ENCODE measurements around the gene ARRDC1. TPM values are rescaled to one million over a fixed set of nuclear protein-coding genes. Genes with fewer than 3 reads are reported as not detected.
A peak's percentile ranks its signal among the peaks of the same experiment; 100 is the strongest.
"Not testable (repeated sequence)": the region's sequence is repeated elsewhere in the genome, so short reads cannot be mapped to it uniquely, and the experiment has no call there.

ARRDC1 gene
- total and polyA plus RNA-seq, 8 donors: 20.9 to 161 (median 26.5) TPM

DNA sequence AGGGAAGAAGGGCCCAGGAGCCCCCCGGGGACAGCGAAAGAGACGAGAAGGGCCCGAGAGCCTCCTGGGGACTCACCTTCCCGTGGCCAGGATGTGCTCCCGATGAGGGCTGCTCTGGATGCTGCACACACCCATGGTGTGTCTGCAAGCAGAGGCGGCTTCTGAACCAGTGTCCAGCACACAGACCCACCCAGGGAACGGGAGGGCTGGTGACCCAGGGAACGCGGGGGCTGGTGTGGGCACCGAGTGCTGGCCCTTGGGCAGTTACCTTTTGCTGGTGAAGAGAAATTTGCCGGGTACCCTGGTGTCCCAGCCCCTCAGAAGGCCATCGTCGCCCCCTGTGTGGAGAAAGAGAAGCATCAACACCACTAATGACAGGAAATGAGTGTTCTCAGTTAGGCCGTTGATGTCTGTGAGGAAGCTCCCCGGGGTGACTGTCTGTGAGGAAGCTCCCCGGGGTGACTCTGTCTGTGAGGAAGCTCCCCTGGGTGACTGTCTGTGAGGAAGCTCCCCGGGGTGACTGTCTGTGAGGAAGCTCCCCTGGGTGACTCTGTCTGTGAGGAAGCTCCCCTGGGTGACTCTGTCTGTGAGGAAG lies 40.6 kb upstream of the ARRDC1 start:
- Histone ChIP-seq H3K27me3 (no peaks in the 10 kb centered on the region), H3K27ac (no peak overlapping the region), H3K36me3 (peaks cover 0 to 21% (median 8%) of the 10 kb centered on the region in 3 donors), H3K4me1 (no peaks in the 10 kb centered on the region), H3K4me3 (no peak overlapping the region), H3K9me3 (no peaks in the 10 kb centered on the region)
- 91 to 93% methylated on average over 18 of the region's 18 CpGs for WGBS, 2 donors
- ATAC-seq (no peak), FAIRE-seq (no peak), DNase-seq (peak in 1 of 6 donors; percentile 3)
- TF ChIP-seq, protein P1, sequence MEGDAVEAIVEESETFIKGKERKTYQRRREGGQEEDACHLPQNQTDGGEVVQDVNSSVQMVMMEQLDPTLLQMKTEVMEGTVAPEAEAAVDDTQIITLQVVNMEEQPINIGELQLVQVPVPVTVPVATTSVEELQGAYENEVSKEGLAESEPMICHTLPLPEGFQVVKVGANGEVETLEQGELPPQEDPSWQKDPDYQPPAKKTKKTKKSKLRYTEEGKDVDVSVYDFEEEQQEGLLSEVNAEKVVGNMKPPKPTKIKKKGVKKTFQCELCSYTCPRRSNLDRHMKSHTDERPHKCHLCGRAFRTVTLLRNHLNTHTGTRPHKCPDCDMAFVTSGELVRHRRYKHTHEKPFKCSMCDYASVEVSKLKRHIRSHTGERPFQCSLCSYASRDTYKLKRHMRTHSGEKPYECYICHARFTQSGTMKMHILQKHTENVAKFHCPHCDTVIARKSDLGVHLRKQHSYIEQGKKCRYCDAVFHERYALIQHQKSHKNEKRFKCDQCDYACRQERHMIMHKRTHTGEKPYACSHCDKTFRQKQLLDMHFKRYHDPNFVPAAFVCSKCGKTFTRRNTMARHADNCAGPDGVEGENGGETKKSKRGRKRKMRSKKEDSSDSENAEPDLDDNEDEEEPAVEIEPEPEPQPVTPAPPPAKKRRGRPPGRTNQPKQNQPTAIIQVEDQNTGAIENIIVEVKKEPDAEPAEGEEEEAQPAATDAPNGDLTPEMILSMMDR (IDR thresholded peaks at IDR 0.05): no peak
- intact Hi-C loops (cut with DNase I): loop anchor here in 1 of 3 donors (10.0 kb wide), 1 partner anchor 130 kb away; no protein-coding TSS in a partner anchor

DNA sequence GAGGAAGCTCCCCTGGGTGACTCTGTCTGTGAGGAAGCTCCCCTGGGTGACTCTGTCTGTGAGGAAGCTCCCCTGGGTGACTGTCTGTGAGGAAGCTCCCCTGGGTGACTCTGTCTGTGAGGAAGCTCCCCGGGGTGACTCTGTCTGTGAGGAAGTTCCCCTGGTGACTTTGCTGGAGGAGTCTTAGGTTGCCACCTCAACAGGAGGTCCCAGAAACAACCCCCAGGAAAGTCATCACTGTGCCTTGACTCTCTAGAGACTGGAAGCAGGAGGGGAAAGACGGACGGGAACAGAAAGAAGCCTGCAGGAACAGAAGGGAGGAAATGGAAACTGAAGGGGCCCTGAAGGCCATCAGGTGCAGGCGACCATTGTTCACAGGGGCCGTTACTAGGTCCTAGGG lies 37.0 kb upstream of the ARRDC1 start:
- H3K36me3 ChIP-seq: peaks cover 0 to 26% (median 8%) of the 10 kb centered on the region in 3 donors
- not testable (repeated sequence) for H3K9me3 ChIP-seq, H3K4me1 ChIP-seq, H3K4me3 ChIP-seq, ATAC-seq, FAIRE-seq, H3K27ac ChIP-seq, H3K27me3 ChIP-seq, DNase-seq
- WGBS, 2 donors: 88 to 91% methylated on average over 5 of the region's 5 CpGs
- intact Hi-C loops (cut with DNase I): loop anchor here in 1 of 3 donors (10.0 kb wide), 1 partner anchor 126 kb away; no protein-coding TSS in a partner anchor

DNA sequence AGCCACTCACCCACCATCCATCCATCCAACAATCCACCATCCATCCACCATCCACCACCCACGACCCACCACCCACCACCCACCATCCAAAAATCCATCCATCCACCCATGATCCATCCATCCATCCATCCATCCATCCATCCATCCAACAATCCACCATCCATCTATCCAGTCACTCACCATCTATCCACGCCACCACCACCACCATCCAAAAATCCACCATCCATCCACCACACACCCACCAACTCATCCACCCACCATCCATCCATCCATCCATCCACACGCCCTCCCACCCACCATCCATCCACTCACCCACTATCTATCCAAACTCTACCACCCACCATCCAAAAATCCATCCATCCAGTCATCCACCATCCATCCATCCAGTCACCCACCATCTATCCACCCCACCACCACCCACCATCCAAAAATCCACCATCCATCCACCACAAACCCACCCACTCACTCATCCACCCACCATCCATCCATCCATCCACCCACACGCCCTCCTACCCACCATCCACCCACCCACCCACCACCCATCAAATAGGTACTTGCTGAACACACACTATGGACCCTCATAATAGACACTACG lies 35.8 kb upstream of the ARRDC1 start:
- intact Hi-C loops (cut with DNase I): loop anchor here in 1 of 3 donors (10.0 kb wide), 1 partner anchor 125 kb away; no protein-coding TSS in a partner anchor
- H3K36me3 ChIP-seq: peaks cover 0 to 19% (median 5%) of the 10 kb centered on the region in 3 donors
- TF ChIP-seq, protein P1 (IDR thresholded peaks at IDR 0.05): no peak
- no peak for DNase-seq
- H3K4me1 ChIP-seq: no peaks in the 10 kb centered on the region
- H3K27me3 ChIP-seq: no peaks in the 10 kb centered on the region
- no peak for FAIRE-seq
- 93 to 95% methylated on average over 5 of the region's 5 CpGs for WGBS, 2 donors
- no peak for ATAC-seq
- H3K9me3 ChIP-seq: no peaks in the 10 kb centered on the region
- no peak overlapping the region for H3K4me3 ChIP-seq
- H3K27ac ChIP-seq: no peak overlapping the region

DNA sequence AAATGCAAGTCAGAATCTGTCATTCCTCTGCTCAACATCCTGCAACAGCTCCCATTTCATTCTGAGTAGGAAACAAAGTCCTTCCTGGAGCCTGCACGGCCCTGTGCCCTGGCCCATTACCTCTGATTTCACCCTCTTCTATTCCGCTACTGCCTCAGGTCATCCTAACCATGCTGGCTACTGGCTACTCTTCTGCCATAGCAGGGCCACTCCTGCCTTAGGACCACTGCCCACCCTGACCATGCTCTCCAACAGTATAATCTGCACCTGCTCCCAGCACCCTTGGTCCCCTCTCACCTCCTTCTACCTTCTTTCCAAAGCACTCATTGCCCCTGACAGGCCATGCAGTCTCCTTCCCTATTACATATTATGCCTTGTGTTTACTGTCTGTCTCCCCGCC lies 34.9 kb upstream of the ARRDC1 start:
- DNase-seq (no peak), ATAC-seq (no peak), FAIRE-seq (no peak)
- no peak overlapping the region for H3K4me3 ChIP-seq
- H3K27ac ChIP-seq: no peak overlapping the region
- WGBS, 2 donors: 94% methylated on average over 3 of the region's 3 CpGs
- peaks cover 0 to 25% (median 5%) of the 10 kb centered on the region in 3 donors for H3K36me3 ChIP-seq
- TF ChIP-seq, protein P1 (IDR thresholded peaks at IDR 0.05): no peak
- H3K27me3 ChIP-seq: no peaks in the 10 kb centered on the region
- intact Hi-C loops (cut with DNase I): no loop called here
- no peaks in the 10 kb centered on the region for H3K9me3 ChIP-seq
- H3K4me1 ChIP-seq: no peaks in the 10 kb centered on the region

DNA sequence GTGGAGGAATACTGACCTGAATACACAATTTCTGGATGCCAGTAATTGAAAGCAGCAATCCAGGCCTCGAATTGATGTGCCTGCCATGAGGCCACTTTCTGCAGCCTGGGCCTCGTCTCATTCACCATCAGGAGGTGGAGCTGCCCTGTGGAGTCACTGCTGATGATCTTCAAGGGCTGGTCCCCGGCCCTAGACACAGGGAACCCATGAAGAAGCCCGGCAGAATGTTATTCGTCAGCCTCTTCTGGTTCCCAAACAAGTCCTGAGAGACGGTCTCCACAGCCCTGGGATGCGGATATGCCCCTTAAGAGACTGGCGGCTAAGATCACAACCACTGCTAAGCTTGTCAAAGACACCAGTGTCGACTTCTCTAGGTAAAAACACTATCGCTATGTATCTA lies 31.3 kb upstream of the ARRDC1 start:
- no peaks in the 10 kb centered on the region for H3K27me3 ChIP-seq
- 86 to 89% methylated on average over 10 of the region's 10 CpGs for WGBS, 2 donors
- peaks cover 7 to 15% (median 12%) of the 10 kb centered on the region in 3 donors for H3K4me1 ChIP-seq
- intact Hi-C loops (cut with DNase I): no loop called here
- FAIRE-seq (no peak), ATAC-seq (no peak), DNase-seq (no peak)
- peaks cover 0 to 28% (median 5%) of the 10 kb centered on the region in 3 donors for H3K36me3 ChIP-seq
- no peaks in the 10 kb centered on the region for H3K9me3 ChIP-seq
- TF ChIP-seq, protein P1 (IDR thresholded peaks at IDR 0.05): no peak
- no peak overlapping the region for H3K27ac ChIP-seq
- H3K4me3 ChIP-seq: no peak overlapping the region

Data from pancreas (tissue), 10 donors.